Cardiac muscle cell (in vitro differentiated cells and primary cell): Measurements from ENCODE around the gene CIAO1. TPM values are rescaled to one million over a fixed set of nuclear protein-coding genes. Genes with fewer than 3 reads are reported as not detected.
A peak's percentile ranks its signal among the peaks of the same experiment; 100 is the strongest.
"Not testable (repeated sequence)": the region's sequence is repeated elsewhere in the genome, so short reads cannot be mapped to it uniquely, and the experiment has no call there.

Source experiments
- DNase-seq, 2 donors: peaks; one replicate each; pipeline versions ENCODE4 v3.0.0 to v3.0.0-alpha.2; 2010 to 2017; ENCODE audit warnings: low read depth in 1 of 2, low spot score in 1 of 2
- H3K27ac ChIP-seq: fragments of 200-600 bp; sonication (generic); 2 replicates; pipeline ENCODE4 v1.5.1; 2016
- H3K27me3 ChIP-seq: fragments of 200-600 bp; sonication (generic); 2 replicates; pipeline ENCODE4 v1.6.0; 2016; ENCODE audit warnings: control low read depth
- H3K36me3 ChIP-seq: fragments of 200-600 bp; sonication (generic); 2 replicates; pipeline ENCODE4 v1.5.1; 2016; ENCODE audit warnings: control low read depth
- H3K4me1 ChIP-seq: fragments of 200-600 bp; sonication (generic); 2 replicates; pipeline ENCODE4 v1.8.1; 2017; ENCODE audit warnings: low read depth, mild to moderate bottlenecking, mixed run types
- H3K4me3 ChIP-seq: fragments of 200-600 bp; sonication (generic); 2 replicates; pipeline ENCODE4 v1.5.1; 2016; ENCODE audit warnings: mild to moderate bottlenecking
- H3K9me3 ChIP-seq: fragments of 200-600 bp; sonication (generic); 2 replicates; pipeline ENCODE4 v1.5.1; 2017; ENCODE audit warnings: low read depth, mild to moderate bottlenecking, control low read depth
- CTCF ChIP-seq: IDR thresholded peaks from 2 replicates; pipeline ENCODE4 v1.5.1; 2012; ENCODE audit warnings: low read depth, mild to moderate bottlenecking, low read length
- polyA plus RNA-seq: library from polyadenylated mRNA; unstranded; fragments of >200 nt; fragmentation: Nextera tagmentation; extraction: Ambion mirVana; gene quantifications from 2 replicates; pipeline ENCODE4 v1.2.1, GENCODE V29; 2016
- total RNA-seq: library from RNA; depleted of rRNA; stranded (reverse); fragments of >200 nt; gene quantifications from 2 replicates; pipeline ENCODE4 v1.2.3, GENCODE V29; 2016

Gene CIAO1
- total and polyA plus RNA-seq, 2 experiments from 2014 or later, result 88.6 to 97.3 TPM

DNA sequence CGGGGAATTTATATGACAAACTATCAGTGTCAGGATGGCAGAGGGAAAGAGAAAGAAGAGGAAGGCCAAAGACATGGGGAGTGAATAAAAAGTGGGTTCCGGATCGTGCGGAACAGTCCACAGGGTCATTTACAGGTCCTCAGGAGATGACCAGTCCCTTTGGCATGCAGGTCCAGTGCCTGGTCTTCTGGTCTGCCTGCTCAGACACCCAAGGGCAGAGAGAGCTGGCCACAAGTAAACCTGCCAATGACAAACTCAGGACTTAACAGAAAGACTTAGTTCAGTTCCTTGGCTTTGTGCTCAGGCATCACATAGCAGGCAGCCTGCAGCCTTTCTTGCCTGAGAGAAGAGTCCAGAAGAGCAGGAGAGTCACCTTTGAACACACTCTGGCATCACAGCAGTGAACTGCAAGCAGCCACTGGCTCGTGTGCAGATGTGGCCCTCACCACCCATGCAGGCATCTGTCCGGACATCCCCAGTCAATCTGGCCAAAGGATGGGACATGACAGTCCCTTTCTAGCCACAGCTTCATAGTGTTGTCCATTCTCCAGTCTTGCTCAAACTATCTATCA lies 14.2 kb upstream of the CIAO1 start:
- no peak overlapping the region for H3K4me3 ChIP-seq
- no peaks in the 10 kb centered on the region for H3K9me3 ChIP-seq
- DNase-seq, result peak; percentile 86 to 93
- H3K27ac ChIP-seq, result peak overlapping the region; percentile 67
- no peaks in the 10 kb centered on the region for H3K27me3 ChIP-seq
- peaks cover 24% of the 10 kb centered on the region for H3K36me3 ChIP-seq
- peaks cover 6% of the 10 kb centered on the region for H3K4me1 ChIP-seq
- no peak for TF ChIP-seq CTCF

- Histone ChIP-seq H3K4me3 (no peak overlapping the region), H3K27me3 (no peaks in the 10 kb centered on the region), H3K36me3 (peaks cover 24% of the 10 kb centered on the region), H3K27ac (peak overlapping the region; percentile 67), H3K4me1 (peaks cover 10% of the 10 kb centered on the region), H3K9me3 (no peaks in the 10 kb centered on the region)
- TF ChIP-seq CTCF, result no peak
- DNase-seq, result no peak
Measured at GRCh38 chr2:96252526-96252925, 13.5 kb upstream of the CIAO1 start.

DNA sequence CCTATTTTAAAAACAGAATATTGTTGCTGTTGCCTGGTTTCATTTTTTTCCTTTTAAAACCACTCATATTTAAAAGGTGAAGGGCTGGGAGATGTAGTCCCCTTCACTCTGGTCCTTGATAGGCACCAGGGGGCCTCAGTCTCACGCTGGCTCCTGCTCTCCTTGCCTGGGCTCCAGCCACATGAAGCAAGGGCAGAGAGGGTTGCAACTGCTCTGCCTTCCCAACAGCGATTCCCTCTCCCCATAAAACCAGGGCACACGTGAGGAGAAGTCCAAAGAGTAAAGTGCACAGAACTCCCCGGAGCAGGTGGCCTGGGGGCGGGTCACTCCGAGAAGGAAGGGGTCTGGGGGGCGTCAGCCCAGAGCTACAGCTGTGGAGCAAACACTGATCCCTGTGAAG lies 13.0 kb upstream of the CIAO1 start:
- TF ChIP-seq CTCF, result no peak
- Histone ChIP-seq H3K27me3 (no peaks in the 10 kb centered on the region), H3K9me3 (no peaks in the 10 kb centered on the region), H3K4me3 (no peak overlapping the region), H3K36me3 (peaks cover 24% of the 10 kb centered on the region), H3K4me1 (peaks cover 15% of the 10 kb centered on the region), H3K27ac (peak overlapping the region; percentile 67)
- DNase-seq, result no peak

DNA sequence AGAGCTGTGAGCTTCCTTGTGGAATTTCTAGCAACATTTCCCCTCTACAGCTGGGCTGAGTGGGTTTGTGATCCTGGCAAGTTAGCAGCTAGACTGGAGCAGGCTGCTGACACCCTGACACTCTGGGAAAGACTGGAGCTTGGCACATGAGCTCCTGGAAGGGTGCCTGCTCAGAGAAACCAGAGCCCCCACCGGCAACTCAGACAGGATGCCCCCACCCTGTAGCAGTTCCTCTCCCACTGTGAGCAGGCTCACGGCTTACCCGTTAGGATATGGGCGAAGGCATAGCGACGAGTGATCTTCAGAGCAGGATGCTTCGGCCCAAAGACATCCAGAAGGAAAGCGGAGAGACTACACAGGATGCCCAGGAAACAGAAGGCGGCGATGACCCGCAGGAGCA lies 11.5 kb upstream of the CIAO1 start:
- Histone ChIP-seq H3K4me3 (no peak overlapping the region), H3K27me3 (no peaks in the 10 kb centered on the region), H3K4me1 (peaks cover 30% of the 10 kb centered on the region), H3K9me3 (no peaks in the 10 kb centered on the region), H3K27ac (no peak overlapping the region), H3K36me3 (peaks cover 24% of the 10 kb centered on the region)
- no peak for TF ChIP-seq CTCF
- no peak for DNase-seq

DNA sequence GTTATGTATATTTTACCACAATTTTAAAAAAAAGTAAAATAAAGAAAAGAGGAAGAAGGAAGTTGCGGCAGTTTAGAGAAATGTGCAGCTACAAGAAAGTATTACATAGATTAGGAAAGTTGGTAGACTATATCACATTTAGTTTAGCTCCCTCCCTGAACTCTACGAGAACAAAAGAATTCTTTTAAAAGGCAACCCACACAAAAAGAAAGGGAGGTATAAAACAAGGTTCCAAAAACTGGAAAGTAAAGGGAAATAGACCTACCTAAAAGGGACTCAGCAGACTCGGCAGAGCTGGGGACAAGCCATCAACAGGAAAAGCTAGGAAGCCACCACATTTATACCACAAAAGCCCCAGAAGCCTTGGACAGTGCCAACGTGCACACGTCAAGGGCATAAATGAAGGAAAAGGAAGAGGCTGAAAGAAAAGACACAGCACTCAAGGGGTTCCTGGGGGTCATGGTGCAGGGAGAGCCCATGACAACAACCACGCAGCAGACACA lies 9.4 kb upstream of the CIAO1 start:
- no peaks in the 10 kb centered on the region for H3K9me3 ChIP-seq
- peak overlapping the region; percentile 98 for H3K27ac ChIP-seq
- DNase-seq, result no peak
- no peak for TF ChIP-seq CTCF
- no peak overlapping the region for H3K4me3 ChIP-seq
- H3K36me3 ChIP-seq, result peaks cover 25% of the 10 kb centered on the region
- H3K4me1 ChIP-seq, result peaks cover 42% of the 10 kb centered on the region
- H3K27me3 ChIP-seq, result no peaks in the 10 kb centered on the region

DNA sequence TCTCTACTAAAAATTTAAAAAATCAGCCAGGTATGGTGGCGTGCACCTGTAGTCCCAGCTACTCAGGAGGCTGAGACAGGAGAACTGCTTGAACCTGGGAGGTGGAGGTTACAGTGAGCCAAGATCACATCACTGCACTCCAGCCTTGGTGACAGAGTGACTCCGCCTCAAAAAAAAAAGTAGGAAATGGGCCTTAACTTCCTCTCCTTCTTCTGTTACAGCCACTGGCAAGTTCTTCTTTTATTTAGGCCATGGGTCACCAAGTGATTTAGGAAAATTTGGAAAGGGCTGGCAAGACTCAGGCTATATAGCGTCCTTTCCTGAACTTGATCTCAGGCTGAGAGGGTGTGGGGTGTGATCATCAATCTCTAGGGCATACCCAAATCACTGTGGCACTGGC lies 8.3 kb upstream of the CIAO1 start:
- H3K9me3 ChIP-seq, H3K27me3 ChIP-seq, H3K4me3 ChIP-seq, DNase-seq: not testable (repeated sequence)
- Histone ChIP-seq H3K36me3 (peaks cover 24% of the 10 kb centered on the region), H3K27ac (peak overlapping the region; percentile 98), H3K4me1 (peaks cover 42% of the 10 kb centered on the region)
